GM12865 (cell line): ENCODE measurements around the gene CGNL1.

Experiments
- DNase-seq: peaks from one replicate; pipeline ENCODE4 v3.0.0; 2010; ENCODE audit warnings: low read depth
- H3K4me3 ChIP-seq: 2 replicates; pipeline ENCODE4 v1.5.1; 2011; ENCODE audit warnings: mild to moderate bottlenecking, low read depth, low read length, control low read depth
- TF ChIP-seq, protein P1 (sequence below): IDR thresholded peaks from 2 replicates; pipeline ENCODE4 v1.5.1; 2011; ENCODE audit warnings: low read length, control low read depth, low read depth, inconsistent platforms; ENCODE audit not compliant: insufficient read depth; ENCODE audit errors: missing control alignments

CGNL1 gene

DNA sequence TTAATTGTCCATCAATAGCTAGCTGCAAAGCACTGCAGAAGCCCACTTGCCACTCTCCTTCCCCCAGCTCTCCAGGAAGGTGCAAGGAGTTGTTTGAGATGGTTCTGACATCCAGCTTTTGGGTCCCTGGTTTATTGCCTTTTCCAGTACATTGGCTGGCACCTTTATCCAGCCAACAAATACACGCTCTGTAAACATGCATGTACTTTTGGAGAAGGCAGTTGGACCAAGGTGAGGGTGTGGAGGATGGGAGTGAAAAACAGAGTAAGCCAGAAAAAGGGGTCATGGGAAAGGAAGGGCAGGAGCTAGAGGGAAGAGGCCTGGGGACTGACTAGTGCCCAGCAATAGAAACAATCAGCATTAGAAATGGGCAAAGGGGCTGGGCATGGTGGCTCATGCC is 102.7 kb downstream of the CGNL1 start:
- TF ChIP-seq, protein P1, sequence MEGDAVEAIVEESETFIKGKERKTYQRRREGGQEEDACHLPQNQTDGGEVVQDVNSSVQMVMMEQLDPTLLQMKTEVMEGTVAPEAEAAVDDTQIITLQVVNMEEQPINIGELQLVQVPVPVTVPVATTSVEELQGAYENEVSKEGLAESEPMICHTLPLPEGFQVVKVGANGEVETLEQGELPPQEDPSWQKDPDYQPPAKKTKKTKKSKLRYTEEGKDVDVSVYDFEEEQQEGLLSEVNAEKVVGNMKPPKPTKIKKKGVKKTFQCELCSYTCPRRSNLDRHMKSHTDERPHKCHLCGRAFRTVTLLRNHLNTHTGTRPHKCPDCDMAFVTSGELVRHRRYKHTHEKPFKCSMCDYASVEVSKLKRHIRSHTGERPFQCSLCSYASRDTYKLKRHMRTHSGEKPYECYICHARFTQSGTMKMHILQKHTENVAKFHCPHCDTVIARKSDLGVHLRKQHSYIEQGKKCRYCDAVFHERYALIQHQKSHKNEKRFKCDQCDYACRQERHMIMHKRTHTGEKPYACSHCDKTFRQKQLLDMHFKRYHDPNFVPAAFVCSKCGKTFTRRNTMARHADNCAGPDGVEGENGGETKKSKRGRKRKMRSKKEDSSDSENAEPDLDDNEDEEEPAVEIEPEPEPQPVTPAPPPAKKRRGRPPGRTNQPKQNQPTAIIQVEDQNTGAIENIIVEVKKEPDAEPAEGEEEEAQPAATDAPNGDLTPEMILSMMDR: no peak
- DNase-seq: no peak
- H3K4me3 ChIP-seq: no peak overlapping the region

DNA sequence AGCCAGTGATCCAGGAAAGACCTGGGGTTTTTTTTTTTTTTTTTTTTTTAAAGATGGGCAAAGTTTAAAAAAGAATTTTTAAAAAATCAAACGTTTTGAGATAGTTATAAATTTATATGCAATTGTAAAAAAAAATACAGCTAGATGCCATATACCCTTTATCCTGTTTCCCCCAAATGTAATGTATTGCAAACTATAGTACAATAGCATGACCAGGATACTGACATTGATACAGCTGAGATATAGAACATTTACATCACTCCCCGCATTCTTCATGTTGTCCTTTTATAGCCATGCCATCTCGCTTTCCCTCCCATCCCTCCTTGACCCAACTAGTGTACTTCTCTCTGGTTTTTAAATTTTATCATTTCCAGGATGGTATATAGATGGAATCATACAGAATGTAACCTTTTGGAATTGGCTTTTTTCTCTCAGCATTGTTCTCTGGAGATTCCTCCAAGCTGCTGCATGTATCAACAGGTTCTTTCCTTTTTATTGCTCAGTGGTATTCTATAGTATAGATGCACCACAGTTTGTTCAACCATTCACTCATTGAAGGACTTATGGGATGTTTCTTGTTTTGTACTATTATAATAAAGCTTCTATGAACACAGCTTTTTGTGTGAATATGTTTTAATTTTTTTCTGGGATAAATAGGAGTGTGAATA is 104.9 kb downstream of the CGNL1 start:
- DNase-seq: no peak
- TF ChIP-seq, protein P1: no peak
- H3K4me3 ChIP-seq: no peak overlapping the region

GRCh38 chr15:57485869-57486268 is 109.6 kb downstream of the CGNL1 start:
- H3K4me3 ChIP-seq: no peak overlapping the region
- TF ChIP-seq, protein P1: no peak
- DNase-seq: no peak

GRCh38 chr15:57486833-57487232 is 110.5 kb downstream of the CGNL1 start:
- no peak for DNase-seq
- H3K4me3 ChIP-seq: no peak overlapping the region
- TF ChIP-seq, protein P1: no peak

DNA sequence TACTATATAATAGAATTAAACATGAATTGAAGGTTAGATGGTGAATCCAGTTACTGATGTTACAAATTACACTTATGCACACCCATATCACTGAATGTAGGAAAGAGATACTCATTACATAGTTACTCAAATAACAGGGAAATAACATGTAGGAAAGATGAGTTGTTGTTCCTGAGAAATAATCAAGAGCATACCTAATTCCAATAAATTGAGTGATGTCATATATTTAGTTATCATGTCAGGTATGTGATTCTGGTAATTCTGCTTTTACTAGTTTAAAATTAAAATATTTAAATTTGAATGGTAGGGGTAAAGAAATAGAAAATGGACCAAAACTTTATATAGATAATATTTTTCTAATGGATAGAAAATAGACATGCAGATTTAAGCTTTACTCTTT is 112.8 kb downstream of the CGNL1 start:
- H3K4me3 ChIP-seq: no peak overlapping the region
- DNase-seq: no peak
- TF ChIP-seq, protein P1: no peak

- TF ChIP-seq, protein P1: no peak
- DNase-seq: no peak
- no peak overlapping the region for H3K4me3 ChIP-seq
Measured at GRCh38 chr15:57493351-57493750, 117.0 kb downstream of the CGNL1 start.

DNA sequence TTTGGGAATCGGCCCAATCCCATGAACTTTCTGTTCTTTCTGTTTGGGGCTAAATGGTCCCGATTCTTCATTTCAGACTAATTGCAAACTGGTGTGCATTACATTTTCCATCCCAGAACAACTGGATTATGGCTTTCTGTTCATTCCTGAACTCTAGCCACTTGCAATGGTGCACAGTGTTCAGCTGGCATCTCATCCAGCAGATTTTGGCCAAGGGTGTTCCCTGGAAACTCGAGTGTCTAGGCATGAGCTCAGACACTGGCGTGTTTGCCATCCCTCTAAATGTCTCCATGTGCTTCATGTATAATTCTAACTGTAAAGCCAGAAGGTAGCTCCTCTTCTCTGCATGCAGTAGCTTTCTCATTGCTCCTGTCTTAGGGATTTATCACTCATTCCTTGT is 118.3 kb downstream of the CGNL1 start:
- no peak for DNase-seq
- H3K4me3 ChIP-seq: no peak overlapping the region
- TF ChIP-seq, protein P1: no peak
